HepG2 (cell line): ENCODE measurements around the gene GOLGB1. TPM values are rescaled to one million over a fixed set of nuclear protein-coding genes. Genes with fewer than 3 reads are reported as not detected.

Experiments
- ATAC-seq: fragments of 200-7000 bp; cut with Tn5 transposase; 3 replicates; pipeline ENCODE4 v1.9.1; 2020; ENCODE audit warnings: mild to moderate bottlenecking, moderate library complexity
- BruUV-seq: library from RNA; stranded (reverse); fragments of 400-500 nt; replicated peaks from 2 replicates; lab custom pipeline; 2021; lab: Mats Ljungman, UMichigan
- CTCF ChIA-PET: fragments of 300-600 bp; formaldehyde crosslinking; extraction: SDS; loops from one replicate; lab custom pipeline; 2021; ENCODE audit warnings: low total read pairs, inconsistent platforms, low intra/inter-chr PET ratio; lab: Yijun Ruan, JAX
- POLR2A ChIA-PET: fragments of 350-600 bp; sonication (Branson Sonifier 250); formaldehyde crosslinking; loops from one replicate; lab custom pipeline; 2020; ENCODE audit warnings: antibody characterized with exemption, inconsistent platforms; lab: Yijun Ruan, JAX
- DNase-seq: peaks from one replicate; pipeline ENCODE4 v3.0.0-alpha.2; 2015; ENCODE audit warnings: low spot score
- FAIRE-seq: peaks from 3 replicates; lab custom pipeline; 2011; peaks lifted over from hg19 to GRCh38; lab: Jason Lieb, UNC
- H2AFZ ChIP-seq: one replicate; pipeline ENCODE4 v1.6.1; 2011; ENCODE audit warnings: low read length, inconsistent platforms
- H3K27ac ChIP-seq: fragments of 300-600 bp; 3 replicates; pipeline ENCODE4 v1.8.0; 2011; ENCODE audit warnings: mixed run types, mild to moderate bottlenecking, mixed read lengths, low read length, inconsistent platforms; ENCODE audit not compliant: insufficient read depth; ENCODE audit errors: extremely low read length
- H3K27me3 ChIP-seq, 2 experiments: fragments of 200-600 bp in 1 of 2; 2 replicates in 1 of 2; 3 replicates in 1 of 2; pipeline versions ENCODE4 v1.6.0 to v1.8.0; 2011; ENCODE audit warnings: low read length in 2 of 2, mild to moderate bottlenecking in 2 of 2, moderate library complexity in 2 of 2, inconsistent platforms in 1 of 2; ENCODE audit not compliant: insufficient read depth in 2 of 2, control insufficient read depth in 1 of 2
- H3K36me3 ChIP-seq, 2 experiments: fragments of 200-600 bp in 1 of 2; replicated peaks in 1 of 2; 2 replicates in 1 of 2; 3 replicates in 1 of 2; pipeline versions ENCODE4 v1.5.1 to v1.8.0; 2011; ENCODE audit warnings: low read length in 2 of 2, inconsistent platforms in 1 of 2; ENCODE audit not compliant: insufficient read depth in 2 of 2, control insufficient read depth in 1 of 2
- H3K4me1 ChIP-seq: 2 replicates; pipeline ENCODE4 v1.5.1; 2012; ENCODE audit warnings: low read length, inconsistent platforms; ENCODE audit not compliant: insufficient read depth
- H3K4me2 ChIP-seq: 2 replicates; pipeline ENCODE4 v1.6.0; 2011; ENCODE audit warnings: low read depth, low read length, inconsistent platforms
- H3K4me3 ChIP-seq, 3 experiments: fragments of 200-600 bp in 1 of 3; sonication (generic), shearing (Covaris generic) in 1 of 3; replicated peaks in 1 of 3; 2 replicates each; pipeline ENCODE4 v1.5.1; 2011 to 2016; ENCODE audit warnings: low read length in 3 of 3, inconsistent platforms in 2 of 3, low read depth in 2 of 3, mild to moderate bottlenecking in 2 of 3, control low read depth in 1 of 3, mixed read lengths in 1 of 3; ENCODE audit not compliant: insufficient read depth in 1 of 3
- H3K79me2 ChIP-seq: one replicate; pipeline ENCODE4 v1.6.1; 2011; ENCODE audit warnings: low read length, inconsistent platforms; ENCODE audit not compliant: insufficient read depth
- H3K9ac ChIP-seq: 2 replicates; pipeline ENCODE4 v1.6.0; 2011; ENCODE audit warnings: mild to moderate bottlenecking, low read depth, low read length, inconsistent platforms; ENCODE audit not compliant: insufficient read depth
- H3K9me3 ChIP-seq: 2 replicates; pipeline ENCODE4 v1.5.1; 2012; ENCODE audit warnings: mild to moderate bottlenecking, low read length
- H4K20me1 ChIP-seq: 2 replicates; pipeline ENCODE4 v1.6.0; 2011; ENCODE audit warnings: inconsistent platforms, mild to moderate bottlenecking, low read length, moderate library complexity; ENCODE audit not compliant: insufficient read depth
- HOXA9 ChIP-seq: sonication (generic); formaldehyde crosslinking; IDR thresholded peaks from 2 replicates; pipeline ENCODE4 v1.8.1; 2022; ENCODE audit warnings: missing genetic modification reagents, mild to moderate bottlenecking, moderate library complexity, borderline replicate concordance
- PBX2 ChIP-seq: IDR thresholded peaks from 2 replicates; pipeline ENCODE4 v1.6.1; 2016; ENCODE audit warnings: control low read depth
- PLSCR1 ChIP-seq: sonication (generic); formaldehyde crosslinking; IDR thresholded peaks from 2 replicates; pipeline ENCODE4 v1.5.0; 2020; ENCODE audit warnings: missing genetic modification reagents, mild to moderate bottlenecking, borderline replicate concordance
- ZBTB1 ChIP-seq: sonication (generic); formaldehyde crosslinking; IDR thresholded peaks from 2 replicates; pipeline ENCODE4 v1.4.0; 2020; ENCODE audit warnings: missing genetic modification reagents, borderline replicate concordance
- ZNF274 ChIP-seq: sonication (generic); formaldehyde crosslinking; IDR thresholded peaks from 2 replicates; pipeline ENCODE4 v1.5.1; 2020; ENCODE audit warnings: mild to moderate bottlenecking, missing genetic modification reagents
- ZNF572 ChIP-seq: sonication (generic); formaldehyde crosslinking; IDR thresholded peaks from 2 replicates; pipeline ENCODE4 v1.5.1; 2020; ENCODE audit warnings: mild to moderate bottlenecking, missing genetic modification reagents
- ZNF672 ChIP-seq: sonication (generic); formaldehyde crosslinking; IDR thresholded peaks from 2 replicates; pipeline ENCODE4 v1.8.1; 2022; ENCODE audit warnings: missing genetic modification reagents
- ZNF713 ChIP-seq: sonication (generic); formaldehyde crosslinking; IDR thresholded peaks from 2 replicates; pipeline ENCODE4 v1.4.0; 2020; ENCODE audit warnings: mild to moderate bottlenecking, missing genetic modification reagents
- WGBS: methylation state at CpG from one replicate; pipeline ENCODE4 v1.1.6; 2017; ENCODE audit warnings: low lambda C conversion rate; 5-methylcytosine and 5-hydroxymethylcytosine counted together
- in situ Hi-C: cut with HindIII; loops from 2 replicates; pipeline ENCODE4 v1.10.0; 2017; ENCODE audit warnings: low pct_unique_long_range_greater_than_20kb; ENCODE audit not compliant: extremely low pct_ligation_motif_present
- intact Hi-C: fragments of 100-400 bp; cut with micrococcal nuclease; formaldehyde crosslinking; loops from one replicate; pipeline ENCODE4 v1.10.0; 2022; ENCODE audit not compliant: unreplicated experiment
- polyA plus RNA-seq, 8 experiments: library from polyadenylated mRNA; depleted of rRNA in 3 of 8; stranded (reverse) in 7 of 8; unstranded in 1 of 8; fragments of >200 nt; fragmentation: Illumina TruSeq in 4 of 8; extraction: Trizol in 4 of 8; gene quantifications; 2 replicates each; pipeline versions ENCODE4 v1.2.1 to v1.2.3, GENCODE V29; 2011 to 2016; ENCODE audit warnings: low read depth in 4 of 8, missing spikeins in 1 of 8, mixed read lengths in 1 of 8; ENCODE audit not compliant: insufficient read depth in 1 of 8
- total RNA-seq, 5 experiments: library from RNA; depleted of rRNA; stranded (reverse); fragments of >200 nt; fragmentation: Illumina TruSeq; extraction: Trizol; gene quantifications; 2 replicates each; pipeline ENCODE4 v1.2.3, GENCODE V29; 2016; ENCODE audit warnings: low read depth in 1 of 5

Gene GOLGB1
- total and polyA plus RNA-seq, 2 of the 13 experiments (the other 11 are each of a cell fraction or from before 2014, with no cell fraction given): 13.1 to 39.5 TPM

GRCh38 chr3:121645054-121645453 lies 104.5 kb downstream of the GOLGB1 start:
- ChIA-PET POLR2A (no interaction called here), CTCF (no interaction called here)
- Histone ChIP-seq H3K9ac (no peak overlapping the region), H3K4me3 (no peak overlapping the region), H3K4me1 (peaks cover 11% of the 10 kb centered on the region; the same call in 1 of the 2 replicates), H3K36me3 (no peaks in the 10 kb centered on the region), H3K27me3 (no peaks in the 10 kb centered on the region; a peak in 2 of 5 replicates), H2AFZ (no peak overlapping the region), H3K4me2 (no peak overlapping the region), H3K9me3 (no peaks in the 10 kb centered on the region), H4K20me1 (no peaks in the 10 kb centered on the region), H3K79me2 (no peaks in the 10 kb centered on the region), H3K27ac (no peak overlapping the region)
- intact Hi-C loops (no loop called here), in situ Hi-C loops (no loop called here)
- FAIRE-seq (no peak), DNase-seq (no peak), ATAC-seq (no peak; the same call in 2 of the 3 replicates)
- 84% methylated on average over 5 of the region's 5 CpGs for WGBS
- no peak for TF ChIP-seq ZNF572 (CRISPR knock-in tag)
- TF ChIP-seq PLSCR1: no peak
- no peak for TF ChIP-seq ZNF274 (CRISPR knock-in tag)
- no peak for TF ChIP-seq ZBTB1
- TF ChIP-seq ZNF713 (CRISPR knock-in tag): no peak
- no peak for TF ChIP-seq ZNF672 (CRISPR knock-in tag)
- TF ChIP-seq PBX2: no peak
- no peak for TF ChIP-seq HOXA9 (CRISPR knock-in tag)
- no TSS peak for BruUV-seq
